ENCODE results near the gene AKR1C3.
"Not testable (repeated sequence)": the region's sequence is repeated elsewhere in the genome, so short reads cannot be mapped to it uniquely, and the experiment has no call there.

AKR1C3 gene

GRCh38 chr10:5094265-5095205, at the start of gene AKR1C3:
AKR1C3 (plus strand) TSS chr10:5094414; CDS start chr10:5094445, 31 bp downstream.
- no peaks in the 10 kb centered on the region for H3K4me1 Mint-ChIP-seq
- H3K27me3 Mint-ChIP-seq, result peaks cover 13% of the 10 kb centered on the region
- H3K9me3 Mint-ChIP-seq, result peaks cover 7% of the 10 kb centered on the region
- H3K4me3 Mint-ChIP-seq, result peak within 1 kb of the TSS; percentile 45
- H3K27ac Mint-ChIP-seq (ENCODE audit: low read depth), result no peak within 1 kb of the TSS
- no peaks in the 10 kb centered on the region for H3K36me3 Mint-ChIP-seq (ENCODE audit: insufficient read depth)
- DNase-seq (ENCODE audit: low spot score in 2 of 2) (no peak), ATAC-seq (replicated peaks; ENCODE audit: extremely low read depth, poor library complexity, severe bottlenecking) (no peak)

GRCh38 chr10:5045095-5045494, 49.1 kb upstream of the AKR1C3 start:
- no peaks in the 10 kb centered on the region for H3K9me3 Mint-ChIP-seq
- no peak overlapping the region for H3K27ac Mint-ChIP-seq (ENCODE audit: low read depth)
- H3K4me1 Mint-ChIP-seq, result no peaks in the 10 kb centered on the region
- no peak for ATAC-seq (replicated peaks; ENCODE audit: extremely low read depth, poor library complexity, severe bottlenecking)
- H3K4me3 Mint-ChIP-seq, result no peak overlapping the region
- no peaks in the 10 kb centered on the region for H3K36me3 Mint-ChIP-seq (ENCODE audit: insufficient read depth)
- no peak for DNase-seq (ENCODE audit: low spot score in 2 of 2)
- H3K27me3 Mint-ChIP-seq, result peaks cover 9% of the 10 kb centered on the region

- H3K9me3 Mint-ChIP-seq, result no peaks in the 10 kb centered on the region
- H3K27me3 Mint-ChIP-seq, result peaks cover 9% of the 10 kb centered on the region
- no peaks in the 10 kb centered on the region for H3K4me1 Mint-ChIP-seq
- H3K27ac Mint-ChIP-seq (ENCODE audit: low read depth), result no peak overlapping the region
- ATAC-seq (replicated peaks; ENCODE audit: extremely low read depth, poor library complexity, severe bottlenecking) (no peak), DNase-seq (ENCODE audit: low spot score in 2 of 2) (no peak)
- H3K4me3 Mint-ChIP-seq, result no peak overlapping the region
- no peaks in the 10 kb centered on the region for H3K36me3 Mint-ChIP-seq (ENCODE audit: insufficient read depth)
These were observed 47.8 kb upstream of the AKR1C3 start for GRCh38 chr10:5046410-5046809.

GRCh38 chr10:5047055-5047454, 47.2 kb upstream of the AKR1C3 start:
- H3K27me3 Mint-ChIP-seq; H3K9me3 Mint-ChIP-seq; H3K4me3 Mint-ChIP-seq; DNase-seq (ENCODE audit: low spot score in 2 of 2); H3K4me1 Mint-ChIP-seq; H3K36me3 Mint-ChIP-seq (ENCODE audit: insufficient read depth); ATAC-seq (replicated peaks; ENCODE audit: extremely low read depth, poor library complexity, severe bottlenecking); H3K27ac Mint-ChIP-seq (ENCODE audit: low read depth): not testable (repeated sequence)

- DNase-seq (ENCODE audit: low spot score in 2 of 2) (no peak), ATAC-seq (replicated peaks; ENCODE audit: extremely low read depth, poor library complexity, severe bottlenecking) (no peak)
- no peaks in the 10 kb centered on the region for H3K4me1 Mint-ChIP-seq
- peaks cover 9% of the 10 kb centered on the region for H3K27me3 Mint-ChIP-seq
- H3K36me3 Mint-ChIP-seq (ENCODE audit: insufficient read depth), result no peaks in the 10 kb centered on the region
- no peak overlapping the region for H3K4me3 Mint-ChIP-seq
- no peak overlapping the region for H3K27ac Mint-ChIP-seq (ENCODE audit: low read depth)
- no peaks in the 10 kb centered on the region for H3K9me3 Mint-ChIP-seq
These were observed 46.1 kb upstream of the AKR1C3 start for GRCh38 chr10:5047912-5048628.

- not testable (repeated sequence) for H3K27me3 Mint-ChIP-seq; H3K4me1 Mint-ChIP-seq; DNase-seq (ENCODE audit: low spot score in 2 of 2); H3K27ac Mint-ChIP-seq (ENCODE audit: low read depth); H3K9me3 Mint-ChIP-seq; H3K4me3 Mint-ChIP-seq; H3K36me3 Mint-ChIP-seq (ENCODE audit: insufficient read depth); ATAC-seq (replicated peaks; ENCODE audit: extremely low read depth, poor library complexity, severe bottlenecking)
These were observed 41.2 kb upstream of the AKR1C3 start for GRCh38 chr10:5052951-5053500.

GRCh38 chr10:5054831-5055230, 39.4 kb upstream of the AKR1C3 start:
- H3K4me3 Mint-ChIP-seq; H3K36me3 Mint-ChIP-seq (ENCODE audit: insufficient read depth); H3K27ac Mint-ChIP-seq (ENCODE audit: low read depth); ATAC-seq (replicated peaks; ENCODE audit: extremely low read depth, poor library complexity, severe bottlenecking); H3K27me3 Mint-ChIP-seq; DNase-seq (ENCODE audit: low spot score in 2 of 2); H3K4me1 Mint-ChIP-seq; H3K9me3 Mint-ChIP-seq: not testable (repeated sequence)

- H3K27me3 Mint-ChIP-seq; H3K27ac Mint-ChIP-seq (ENCODE audit: low read depth); H3K4me3 Mint-ChIP-seq; ATAC-seq (replicated peaks; ENCODE audit: extremely low read depth, poor library complexity, severe bottlenecking); H3K36me3 Mint-ChIP-seq (ENCODE audit: insufficient read depth); H3K4me1 Mint-ChIP-seq; DNase-seq (ENCODE audit: low spot score in 2 of 2); H3K9me3 Mint-ChIP-seq: not testable (repeated sequence)
These were observed 34.9 kb upstream of the AKR1C3 start for GRCh38 chr10:5059267-5059666.

GRCh38 chr10:5060791-5061190, 33.4 kb upstream of the AKR1C3 start:
- DNase-seq (ENCODE audit: low spot score in 2 of 2); H3K4me1 Mint-ChIP-seq; H3K9me3 Mint-ChIP-seq; H3K27me3 Mint-ChIP-seq; H3K4me3 Mint-ChIP-seq; H3K36me3 Mint-ChIP-seq (ENCODE audit: insufficient read depth); H3K27ac Mint-ChIP-seq (ENCODE audit: low read depth); ATAC-seq (replicated peaks; ENCODE audit: extremely low read depth, poor library complexity, severe bottlenecking): not testable (repeated sequence)

GRCh38 chr10:5064656-5065055, 29.6 kb upstream of the AKR1C3 start:
- H3K27ac Mint-ChIP-seq (ENCODE audit: low read depth), result no peak overlapping the region
- H3K4me3 Mint-ChIP-seq, result no peak overlapping the region
- no peaks in the 10 kb centered on the region for H3K27me3 Mint-ChIP-seq
- no peaks in the 10 kb centered on the region for H3K4me1 Mint-ChIP-seq
- H3K36me3 Mint-ChIP-seq (ENCODE audit: insufficient read depth), result no peaks in the 10 kb centered on the region
- DNase-seq (ENCODE audit: low spot score in 2 of 2) (no peak), ATAC-seq (replicated peaks; ENCODE audit: extremely low read depth, poor library complexity, severe bottlenecking) (no peak)
- no peaks in the 10 kb centered on the region for H3K9me3 Mint-ChIP-seq

- no peak overlapping the region for H3K4me3 Mint-ChIP-seq
- no peaks in the 10 kb centered on the region for H3K4me1 Mint-ChIP-seq
- no peak overlapping the region for H3K27ac Mint-ChIP-seq (ENCODE audit: low read depth)
- DNase-seq (ENCODE audit: low spot score in 2 of 2), result no peak
- no peaks in the 10 kb centered on the region for H3K36me3 Mint-ChIP-seq (ENCODE audit: insufficient read depth)
- H3K27me3 Mint-ChIP-seq, result no peaks in the 10 kb centered on the region
- H3K9me3 Mint-ChIP-seq, result no peaks in the 10 kb centered on the region
- no peak for ATAC-seq (replicated peaks; ENCODE audit: extremely low read depth, poor library complexity, severe bottlenecking)
These were observed 25.8 kb upstream of the AKR1C3 start for GRCh38 chr10:5068274-5068984.

GRCh38 chr10:5070648-5071410, 23.4 kb upstream of the AKR1C3 start:
- ATAC-seq (replicated peaks; ENCODE audit: extremely low read depth, poor library complexity, severe bottlenecking) (no peak), DNase-seq (ENCODE audit: low spot score in 2 of 2) (no peak)
- H3K36me3 Mint-ChIP-seq (ENCODE audit: insufficient read depth), result no peaks in the 10 kb centered on the region
- no peak overlapping the region for H3K27ac Mint-ChIP-seq (ENCODE audit: low read depth)
- H3K9me3 Mint-ChIP-seq, result no peaks in the 10 kb centered on the region
- H3K4me3 Mint-ChIP-seq, result no peak overlapping the region
- no peaks in the 10 kb centered on the region for H3K4me1 Mint-ChIP-seq
- H3K27me3 Mint-ChIP-seq, result no peaks in the 10 kb centered on the region

Measured in central memory CD8-positive, alpha-beta T cell (primary cell).